DMS114 treated with DMSO at 0.1 percent for 48 hours (cell line): ENCODE results near the gene DOK7.

Experiments used
- DNase-seq: peaks from one replicate; lab custom pipeline; 2025; ENCODE audit not compliant: unreplicated experiment; lab: John Stamatoyannopoulos, UW

Gene DOK7

DNA sequence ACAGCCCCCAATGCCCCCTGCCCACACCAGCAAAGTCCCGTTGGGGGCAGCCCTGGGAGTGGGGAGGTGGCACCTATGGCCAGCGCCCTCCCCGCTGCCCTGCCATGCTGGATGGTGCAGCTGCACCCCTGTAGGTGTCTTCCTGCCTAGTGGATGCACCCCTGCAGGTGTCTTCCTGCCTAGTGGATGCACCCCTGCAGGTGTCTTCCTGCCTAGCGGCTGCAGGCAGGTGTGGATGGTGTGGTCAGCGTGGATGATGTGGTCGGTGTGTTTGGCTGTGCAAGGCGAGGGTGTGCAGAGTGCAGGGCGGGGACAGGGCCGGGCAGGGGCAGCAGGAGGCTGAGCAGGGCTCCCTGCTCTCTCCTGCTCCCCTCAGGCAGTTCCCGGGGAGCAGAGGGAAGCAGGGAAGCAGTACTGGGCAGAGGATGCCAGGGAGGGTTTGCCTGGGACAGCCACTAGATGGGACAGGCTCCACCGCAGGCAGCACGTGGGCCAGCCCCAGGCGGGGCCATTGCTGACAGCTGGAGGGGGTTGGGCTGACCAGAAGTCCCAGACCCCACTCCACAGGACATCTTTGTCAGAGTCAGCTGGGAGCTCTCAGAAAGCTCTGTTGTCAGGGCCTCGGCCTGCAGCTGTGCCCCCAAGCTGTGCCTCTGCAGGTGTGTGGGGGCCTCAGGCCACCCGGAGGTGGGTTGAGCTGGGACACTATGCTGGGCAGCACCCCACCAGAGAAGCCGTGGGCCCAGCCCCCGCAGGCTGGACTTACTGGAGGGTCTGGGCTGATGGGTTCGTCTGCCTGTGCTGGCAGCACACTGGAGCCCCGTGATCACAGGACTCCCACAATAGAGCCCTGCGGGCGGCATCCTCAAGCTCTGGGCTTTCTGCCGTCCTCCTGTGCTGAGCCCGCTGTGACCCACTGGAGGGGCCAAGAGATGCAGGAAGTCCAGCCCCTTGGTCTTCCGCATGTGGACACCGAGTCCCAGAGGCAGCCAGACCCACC, 23.7 kb downstream of the DOK7 start:
- no peak for DNase-seq

DNA sequence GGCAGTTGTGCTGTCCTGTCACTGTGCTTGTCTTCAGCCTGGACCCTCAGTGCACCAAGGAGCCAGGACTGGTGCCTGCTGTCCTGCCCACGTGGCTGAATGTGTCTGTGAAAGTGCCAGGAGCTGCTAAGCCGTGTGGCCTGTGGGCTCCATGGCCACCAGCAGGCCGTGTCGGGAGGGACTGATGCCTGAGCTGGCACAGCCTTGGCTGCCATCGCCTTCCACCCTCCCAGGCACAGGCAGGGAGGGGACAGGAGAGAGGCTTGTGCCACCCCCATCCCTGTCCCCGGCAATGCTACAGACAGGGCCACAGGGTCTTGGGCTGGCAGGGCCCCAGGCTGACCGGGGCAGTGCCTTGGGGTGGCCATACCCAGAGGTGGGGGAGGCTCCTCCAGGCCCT, 24.8 kb downstream of the DOK7 start:
- no peak for DNase-seq

GRCh38 chr4:3488820-3489219, 25.7 kb downstream of the DOK7 start:
- DNase-seq: no peak

DNA sequence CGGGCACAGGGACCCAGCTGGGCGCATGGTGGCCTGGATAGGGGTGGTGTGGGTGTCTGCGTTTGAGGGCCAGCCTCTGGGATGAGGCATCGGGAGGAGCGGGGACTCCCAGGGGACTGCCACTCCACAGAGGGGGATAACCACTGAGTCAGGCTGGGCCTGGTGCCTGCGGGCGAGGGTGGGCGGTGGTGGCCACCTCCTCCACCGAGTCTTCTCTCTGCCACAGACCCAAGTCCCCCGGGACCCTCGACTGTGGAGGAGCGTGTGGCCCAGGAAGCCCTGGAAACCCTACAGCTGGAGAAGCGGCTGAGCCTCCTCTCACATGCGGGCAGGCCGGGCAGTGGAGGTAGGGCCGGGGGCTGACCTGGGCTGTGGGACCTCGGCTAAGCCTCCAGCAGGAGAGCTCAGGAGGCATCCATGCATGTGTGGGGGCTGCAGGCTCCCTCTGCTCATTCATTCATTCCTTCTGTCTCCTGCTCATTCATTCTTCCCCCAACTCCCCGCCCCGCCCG, 26.4 kb downstream of the DOK7 start:
- peak; percentile 27 for DNase-seq

GRCh38 chr4:3491681-3492405, 28.7 kb downstream of the DOK7 start:
- DNase-seq: no peak

DNA sequence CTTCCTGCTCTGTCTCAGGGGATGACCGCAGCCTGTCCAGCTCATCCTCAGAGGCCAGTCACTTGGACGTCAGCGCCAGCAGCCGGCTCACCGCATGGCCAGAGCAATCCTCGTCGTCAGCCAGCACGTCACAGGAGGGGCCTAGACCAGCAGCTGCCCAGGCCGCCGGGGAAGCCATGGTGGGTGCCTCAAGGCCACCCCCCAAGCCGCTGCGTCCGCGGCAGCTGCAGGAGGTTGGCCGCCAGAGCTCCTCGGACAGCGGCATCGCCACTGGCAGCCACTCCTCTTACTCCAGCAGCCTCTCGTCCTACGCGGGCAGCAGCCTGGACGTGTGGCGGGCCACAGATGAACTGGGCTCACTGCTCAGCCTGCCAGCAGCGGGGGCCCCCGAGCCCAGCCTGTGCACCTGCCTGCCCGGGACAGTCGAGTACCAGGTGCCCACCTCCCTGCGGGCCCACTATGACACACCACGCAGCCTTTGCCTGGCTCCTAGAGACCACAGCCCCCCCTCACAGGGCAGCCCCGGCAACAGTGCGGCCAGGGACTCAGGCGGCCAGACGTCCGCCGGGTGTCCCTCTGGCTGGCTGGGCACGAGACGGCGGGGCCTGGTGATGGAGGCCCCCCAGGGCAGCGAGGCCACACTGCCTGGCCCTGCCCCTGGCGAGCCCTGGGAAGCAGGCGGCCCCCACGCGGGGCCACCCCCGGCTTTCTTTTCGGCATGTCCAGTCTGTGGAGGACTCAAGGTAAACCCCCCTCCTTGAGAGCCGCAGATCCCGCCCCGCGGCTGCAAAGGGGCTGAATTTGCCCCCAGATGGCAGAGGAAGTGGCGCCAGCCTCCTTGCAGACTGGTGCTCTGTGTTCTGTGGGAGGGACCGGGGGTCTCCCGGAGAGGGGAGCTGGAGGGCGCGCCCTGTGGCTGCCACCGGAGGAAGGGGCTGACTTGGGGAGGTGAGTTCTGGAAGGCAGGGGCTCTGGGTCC, 29.9 kb downstream of the DOK7 start:
- DNase-seq: no peak

DNA sequence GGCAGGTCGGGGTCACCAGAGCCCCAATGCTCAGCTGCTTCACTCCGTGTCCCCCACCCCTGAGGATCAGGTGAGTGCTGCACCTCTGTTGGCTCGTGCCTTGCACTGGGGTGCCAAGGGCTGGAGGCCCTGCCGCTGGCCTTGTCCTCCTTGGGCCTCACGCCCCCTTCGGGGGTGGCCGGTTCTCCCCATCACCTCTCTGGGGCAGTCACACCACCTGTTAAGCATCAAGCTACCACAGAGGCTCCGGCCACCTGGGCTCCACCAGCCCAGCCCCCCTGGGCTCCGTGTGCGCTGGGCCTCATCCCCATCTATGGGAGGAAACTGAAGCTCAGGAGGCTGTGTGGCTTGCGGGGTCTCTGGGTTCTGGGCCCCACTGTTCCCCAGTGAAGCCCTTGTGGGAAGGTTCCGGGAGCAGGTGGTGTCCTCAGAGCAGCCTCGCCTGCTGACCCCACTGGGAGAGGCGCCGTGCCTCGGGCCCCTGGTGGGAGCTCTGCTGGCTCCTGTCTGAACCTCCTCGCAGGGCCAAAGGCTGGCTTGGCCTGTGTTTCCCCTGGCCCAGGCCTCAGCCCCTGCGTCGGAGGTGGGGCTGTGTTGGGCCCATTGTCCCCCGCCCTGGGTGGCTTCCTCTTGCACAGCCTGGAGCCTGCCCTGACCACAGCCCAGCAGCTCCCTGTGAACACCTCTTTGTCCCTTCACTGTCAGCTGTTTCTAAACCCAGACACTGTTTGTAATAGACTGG, 30.8 kb downstream of the DOK7 start:
- DNase-seq: no peak

GRCh38 chr4:3494462-3494871, 31.4 kb downstream of the DOK7 start:
- no peak for DNase-seq

DNA sequence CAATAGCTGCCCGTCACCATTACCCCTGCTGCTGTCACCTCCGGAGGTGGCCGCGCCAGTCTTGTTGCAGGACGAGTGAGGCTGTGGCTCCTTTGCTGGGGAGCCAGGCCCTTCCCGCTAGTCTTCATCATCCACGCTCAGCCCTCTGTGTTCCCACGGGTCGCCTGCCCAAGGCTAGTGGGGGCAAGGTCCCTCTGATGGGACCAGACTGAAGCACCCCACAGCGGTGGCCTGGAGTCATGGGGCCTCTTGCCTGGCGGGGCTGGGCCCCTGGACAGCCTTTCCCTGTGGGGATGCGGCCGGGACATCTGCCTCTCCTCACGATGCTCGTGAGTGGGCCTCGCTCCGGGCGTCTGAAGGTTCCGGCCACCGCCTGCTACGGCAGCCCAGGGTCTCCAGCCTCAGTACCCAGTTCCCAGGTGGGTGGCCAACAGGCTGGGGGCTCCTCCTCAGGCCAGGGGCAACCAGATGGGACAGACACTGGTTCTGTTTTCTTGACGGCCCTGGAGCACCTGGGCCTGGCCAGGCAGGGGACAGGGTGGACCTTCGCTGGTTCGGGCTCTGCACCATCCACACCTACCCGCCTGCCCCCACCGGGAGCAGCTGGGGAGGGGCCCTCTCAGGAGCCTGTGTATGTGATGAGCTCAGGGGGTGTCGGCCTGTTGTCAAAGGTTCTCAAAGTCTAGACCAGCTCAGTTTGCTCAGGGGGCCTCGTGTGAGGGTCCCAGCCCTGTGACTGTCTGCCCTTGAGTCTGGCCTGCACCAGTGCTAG, 32.3 kb downstream of the DOK7 start:
- no peak for DNase-seq

GRCh38 chr4:3496021-3496420, 32.9 kb downstream of the DOK7 start:
- DNase-seq: no peak

GRCh38 chr4:3497095-3497494, 34.0 kb downstream of the DOK7 start:
- no peak for DNase-seq

- no peak for DNase-seq
Measured at GRCh38 chr4:3497523-3498389, 34.6 kb downstream of the DOK7 start.

- DNase-seq: no peak
Measured at GRCh38 chr4:3498407-3498806, 35.3 kb downstream of the DOK7 start.

- DNase-seq: no peak
Measured at GRCh38 chr4:3498901-3499510, 35.9 kb downstream of the DOK7 start.

GRCh38 chr4:3499710-3500109, 36.6 kb downstream of the DOK7 start:
- no peak for DNase-seq

DNA sequence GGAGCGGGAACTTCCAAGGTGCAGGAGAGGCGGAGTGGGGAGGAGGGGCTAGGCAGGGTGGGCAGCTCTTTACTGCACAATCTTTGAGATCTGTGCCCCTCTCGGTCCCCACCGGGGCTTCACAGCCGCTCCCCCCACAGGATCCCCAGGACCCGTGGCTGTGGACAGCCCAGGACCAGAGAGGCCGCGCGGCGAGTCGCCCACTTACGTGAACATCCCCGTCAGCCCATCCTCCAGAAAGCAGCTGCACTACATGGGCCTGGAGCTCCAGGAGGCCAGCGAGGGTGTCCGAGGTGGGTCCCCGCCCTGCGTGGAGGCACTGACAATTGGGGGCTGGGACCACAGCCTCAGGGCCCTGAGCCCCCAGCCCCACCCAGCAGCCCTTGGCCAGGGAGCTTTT, 37.0 kb downstream of the DOK7 start:
- DNase-seq: no peak

- DNase-seq: no peak
Measured at GRCh38 chr4:3500634-3501101, 37.6 kb downstream of the DOK7 start.
